NT2/D1 (cell line): ENCODE data around the gene CDH13.

Source experiments
- SUZ12 ChIP-seq: IDR thresholded peaks from 2 replicates; pipeline ENCODE4 v1.6.1; 2011; ENCODE audit not compliant: insufficient read length, insufficient read depth; ENCODE audit errors: extremely low read depth
- ZNF274 ChIP-seq: IDR thresholded peaks from 2 replicates; pipeline ENCODE4 v1.6.1; 2011; ENCODE audit warnings: mild to moderate bottlenecking, low read depth, low read length

- TF ChIP-seq SUZ12: no peak
- TF ChIP-seq ZNF274: no peak
These were observed 17.3 kb downstream of the CDH13 start for GRCh38 chr16:82643936-82644630.
